HEK293T (cell line): ENCODE measurements around the gene C2orf76.

Experiments used
- ELF4 ChIP-seq: fragments of 450-650 bp; IDR thresholded peaks from 2 replicates; pipeline ENCODE4 v1.6.1; 2017; ENCODE audit warnings: antibody characterized with exemption
- HDGF ChIP-seq: fragments of 450-650 bp; IDR thresholded peaks from 2 replicates; pipeline ENCODE4 v1.6.1; 2017; ENCODE audit warnings: antibody characterized with exemption, borderline replicate concordance
- SP1 ChIP-seq: fragments of 450-650 bp; IDR thresholded peaks from 2 replicates; pipeline ENCODE4 v1.6.1; 2017
- TF ChIP-seq, protein P1 (sequence below): fragments of 450-650 bp; IDR thresholded peaks from 2 replicates; pipeline ENCODE4 v1.6.1; 2016

GRCh38 chr2:119286661-119287060, 80.0 kb downstream of the C2orf76 start:
- no peak for TF ChIP-seq ELF4
- TF ChIP-seq HDGF, result no peak
- TF ChIP-seq, protein P1, sequence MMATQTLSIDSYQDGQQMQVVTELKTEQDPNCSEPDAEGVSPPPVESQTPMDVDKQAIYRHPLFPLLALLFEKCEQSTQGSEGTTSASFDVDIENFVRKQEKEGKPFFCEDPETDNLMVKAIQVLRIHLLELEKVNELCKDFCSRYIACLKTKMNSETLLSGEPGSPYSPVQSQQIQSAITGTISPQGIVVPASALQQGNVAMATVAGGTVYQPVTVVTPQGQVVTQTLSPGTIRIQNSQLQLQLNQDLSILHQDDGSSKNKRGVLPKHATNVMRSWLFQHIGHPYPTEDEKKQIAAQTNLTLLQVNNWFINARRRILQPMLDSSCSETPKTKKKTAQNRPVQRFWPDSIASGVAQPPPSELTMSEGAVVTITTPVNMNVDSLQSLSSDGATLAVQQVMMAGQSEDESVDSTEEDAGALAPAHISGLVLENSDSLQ, result no peak
- no peak for TF ChIP-seq SP1
